ENCODE results near the gene MPIG6B.
A peak's percentile ranks its signal among the peaks of the same experiment; 100 is the strongest.

The MPIG6B gene
- total RNA-seq: 0 reads per million in 4 experiments

- DNase-seq: no peak
These were observed at the start of gene MPIG6B for GRCh38 chr6:31723245-31723979. TSS of gene MPIG6B (plus strand) at chr6:31723373. CDS start at chr6:31723384, 11 bp downstream.

- no peak for DNase-seq
These were observed 46.8 kb upstream of the MPIG6B start for GRCh38 chr6:31676322-31676903.

GRCh38 chr6:31676904-31677303 is 46.3 kb upstream of the MPIG6B start:
- no peak for DNase-seq

GRCh38 chr6:31677955-31678354 is 45.2 kb upstream of the MPIG6B start:
- no peak for DNase-seq

GRCh38 chr6:31680226-31681134 is 42.7 kb upstream of the MPIG6B start, which contains the start of gene LY6G5C:
TSS of gene LY6G5C (minus strand) at chr6:31681067. CDS start at chr6:31680373, 694 bp downstream.
- DNase-seq: peak; percentile 23

- DNase-seq: peak; percentile 14
These were observed 42.0 kb upstream of the MPIG6B start for GRCh38 chr6:31681135-31681671.

GRCh38 chr6:31683591-31683990 is 39.6 kb upstream of the MPIG6B start:
- no peak for DNase-seq

GRCh38 chr6:31686483-31686882 is 36.7 kb upstream of the MPIG6B start:
- DNase-seq: no peak

GRCh38 chr6:31687321-31687720 is 35.9 kb upstream of the MPIG6B start:
- no peak for DNase-seq

GRCh38 chr6:31687860-31688693 is 35.1 kb upstream of the MPIG6B start:
- no peak for DNase-seq

- no peak for DNase-seq
These were observed 33.7 kb upstream of the MPIG6B start for GRCh38 chr6:31689249-31690110.

- DNase-seq: no peak
These were observed 32.7 kb upstream of the MPIG6B start for GRCh38 chr6:31690231-31691077.

GRCh38 chr6:31691078-31691463 is 32.1 kb upstream of the MPIG6B start:
- no peak for DNase-seq

- no peak for DNase-seq
These were observed 31.5 kb upstream of the MPIG6B start for GRCh38 chr6:31691564-31692108.

- DNase-seq: no peak
These were observed 30.8 kb upstream of the MPIG6B start for GRCh38 chr6:31692353-31692752.

GRCh38 chr6:31692886-31693285 is 30.3 kb upstream of the MPIG6B start:
- DNase-seq: no peak

GRCh38 chr6:31693535-31693934 is 29.6 kb upstream of the MPIG6B start:
- no peak for DNase-seq

GRCh38 chr6:31697555-31697954 is 25.6 kb upstream of the MPIG6B start:
- DNase-seq: no peak

GRCh38 chr6:31700740-31701401 is 22.3 kb upstream of the MPIG6B start:
- DNase-seq: no peak
